GM23248 (cell line): ENCODE measurements around the gene GNG8.

Source experiments
- EZH2 ChIP-seq: fragments of 200-600 bp; sonication (generic); IDR thresholded peaks from 2 replicates; pipeline ENCODE4 v1.6.1; 2018; ENCODE audit warnings: antibody characterized with exemption, mild to moderate bottlenecking; ENCODE audit not compliant: insufficient read depth, poor library complexity, severe bottlenecking
- EZH2phosphoT487 ChIP-seq: fragments of 200-600 bp; sonication (generic); IDR thresholded peaks from 2 replicates; pipeline ENCODE4 v1.6.1; 2018; ENCODE audit warnings: antibody characterized with exemption, moderate library complexity, mild to moderate bottlenecking, low read depth; ENCODE audit not compliant: insufficient read depth

- no peak for TF ChIP-seq EZH2phosphoT487
- TF ChIP-seq EZH2, result no peak
These were observed 24.9 kb downstream of the GNG8 start for GRCh38 chr19:46610851-46611770.
